Neuronal stem cell (in vitro differentiated cells): ENCODE results near the gene AGTR1.

Experiments used
- DNase-seq: peaks from one replicate; pipeline ENCODE4 v3.0.0-alpha.2; 2013; ENCODE audit warnings: low spot score
- H2AFZ ChIP-seq: one replicate; pipeline ENCODE4 v1.6.1; 2013; ENCODE audit warnings: mild to moderate bottlenecking, low read length, inconsistent platforms
- H2AK5ac ChIP-seq: 2 replicates; pipeline ENCODE4 v1.6.1; 2013; ENCODE audit warnings: low read depth, mild to moderate bottlenecking, inconsistent platforms, low read length, moderate library complexity, mixed read lengths
- H2BK120ac ChIP-seq: 2 replicates; pipeline ENCODE4 v1.6.1; 2013; ENCODE audit warnings: low read depth, mild to moderate bottlenecking, inconsistent platforms, low read length, moderate library complexity, mixed read lengths
- H2BK12ac ChIP-seq: one replicate; pipeline ENCODE4 v1.6.1; 2013; ENCODE audit warnings: low read length, inconsistent platforms
- H2BK15ac ChIP-seq: 2 replicates; pipeline ENCODE4 v1.6.1; 2013; ENCODE audit warnings: mild to moderate bottlenecking, low read length, inconsistent platforms, mixed read lengths
- H2BK5ac ChIP-seq: one replicate; pipeline ENCODE4 v1.6.1; 2013; ENCODE audit warnings: inconsistent platforms, mild to moderate bottlenecking, low read length, moderate library complexity
- H3K14ac ChIP-seq: one replicate; pipeline ENCODE4 v1.6.1; 2013; ENCODE audit warnings: low read length, inconsistent platforms
- H3K18ac ChIP-seq: 2 replicates; pipeline ENCODE4 v1.6.1; 2013; ENCODE audit warnings: low read length, inconsistent platforms
- H3K23ac ChIP-seq: 2 replicates; pipeline ENCODE4 v1.6.1; 2013; ENCODE audit warnings: low read depth, mild to moderate bottlenecking, mixed read lengths, low read length, inconsistent platforms; ENCODE audit not compliant: poor library complexity
- H3K27ac ChIP-seq: replicated peaks from 3 replicates; pipeline ENCODE4 v1.5.1; 2013; ENCODE audit warnings: low read length, inconsistent platforms
- H3K27me3 ChIP-seq, 3 experiments: 2 replicates each; pipeline ENCODE4 v1.6.1; 2013; ENCODE audit warnings: low read length in 3 of 3, mild to moderate bottlenecking in 2 of 3, inconsistent platforms in 1 of 3, low read depth in 1 of 3, mixed read lengths in 1 of 3, moderate library complexity in 1 of 3; ENCODE audit not compliant: control insufficient read depth in 3 of 3, insufficient read depth in 3 of 3
- H3K36me3 ChIP-seq, 2 donors: replicated peaks in 1 of 2; 2 replicates each; pipeline ENCODE4 v1.6.1; 2013; ENCODE audit warnings: low read length in 2 of 2; ENCODE audit not compliant: control insufficient read depth in 2 of 2, insufficient read depth in 2 of 2
- H3K4ac ChIP-seq: 2 replicates; pipeline ENCODE4 v1.6.1; 2013; ENCODE audit warnings: inconsistent platforms, mild to moderate bottlenecking, low read length, moderate library complexity
- H3K4me1 ChIP-seq, 2 donors: 1 replicate in 1 of 2; 2 replicates in 1 of 2; pipeline ENCODE4 v1.6.1; 2013; ENCODE audit warnings: low read length in 2 of 2, low read depth in 1 of 2; ENCODE audit not compliant: control insufficient read depth in 2 of 2, insufficient read depth in 1 of 2
- H3K4me2 ChIP-seq: one replicate; pipeline ENCODE4 v1.6.1; 2013; ENCODE audit warnings: mild to moderate bottlenecking, low read length, inconsistent platforms; ENCODE audit not compliant: insufficient read depth, poor library complexity, severe bottlenecking
- H3K4me3 ChIP-seq, 2 donors: 2 replicates each; pipeline ENCODE4 v1.5.1; 2013; ENCODE audit warnings: low read length in 2 of 2, mild to moderate bottlenecking in 2 of 2, inconsistent platforms in 1 of 2, moderate library complexity in 1 of 2
- H3K79me1 ChIP-seq: one replicate; pipeline ENCODE4 v1.6.1; 2013; ENCODE audit warnings: low read depth, mild to moderate bottlenecking, inconsistent platforms, low read length, moderate library complexity
- H3K9ac ChIP-seq: one replicate; pipeline ENCODE4 v1.6.1; 2013; ENCODE audit warnings: mild to moderate bottlenecking, low read depth, low read length, inconsistent platforms; ENCODE audit not compliant: poor library complexity
- H3K9me3 ChIP-seq, 2 donors: replicated peaks in 1 of 2; 2 replicates each; pipeline versions ENCODE3 to v1.6.1; 2013; ENCODE audit warnings: low read length in 2 of 2, mild to moderate bottlenecking in 2 of 2, inconsistent platforms in 1 of 2, low read depth in 1 of 2, mixed read lengths in 1 of 2, moderate library complexity in 1 of 2; ENCODE audit not compliant: control insufficient read depth in 2 of 2, insufficient read depth in 1 of 2
- H4K8ac ChIP-seq: one replicate; pipeline ENCODE4 v1.6.1; 2013; ENCODE audit warnings: low read depth, mild to moderate bottlenecking, inconsistent platforms, low read length, moderate library complexity
- H4K91ac ChIP-seq: one replicate; pipeline ENCODE4 v1.6.1; 2013; ENCODE audit warnings: low read length, low read depth, mild to moderate bottlenecking, inconsistent platforms; ENCODE audit not compliant: poor library complexity
- WGBS, 2 donors: extraction: QIAGEN DNeasy Blood & Tissue Kit; methylation state at CpG; one replicate each; pipeline ENCODE4 v1.1.7; 2013; ENCODE audit warnings: missing lambda C conversion rate in 2 of 2, mixed read lengths in 1 of 2; ENCODE audit not compliant: insufficient read length in 2 of 2, insufficient replicate concordance in 1 of 2; ENCODE audit errors: extremely low coverage in 2 of 2; 5-methylcytosine and 5-hydroxymethylcytosine counted together

AGTR1 gene

GRCh38 chr3:148718982-148719862 is 21.5 kb downstream of the AGTR1 start:
- no peaks in the 10 kb centered on the region for H3K36me3 ChIP-seq
- no peak overlapping the region for H2BK120ac ChIP-seq
- H2BK15ac ChIP-seq = no peak overlapping the region
- no peak overlapping the region for H3K4ac ChIP-seq
- DNase-seq = no peak
- no peak overlapping the region for H3K4me2 ChIP-seq
- H2AFZ ChIP-seq = no peak overlapping the region
- H3K27ac ChIP-seq = no peak overlapping the region
- H2BK12ac ChIP-seq = no peak overlapping the region
- no CpG with 5 or more reads among the region's 7 CpGs for WGBS, 2 donors
- H3K4me1 ChIP-seq = peaks cover 0 to 4% of the 10 kb centered on the region in 2 donors
- H3K14ac ChIP-seq = no peak overlapping the region
- H3K18ac ChIP-seq = no peak overlapping the region
- no peak overlapping the region for H3K4me3 ChIP-seq
- no peak overlapping the region for H2AK5ac ChIP-seq
- H3K23ac ChIP-seq = no peak overlapping the region
- no peaks in the 10 kb centered on the region for H3K9me3 ChIP-seq
- no peak overlapping the region for H3K9ac ChIP-seq
- H2BK5ac ChIP-seq = no peak overlapping the region
- H3K79me1 ChIP-seq = no peaks in the 10 kb centered on the region
- no peak overlapping the region for H4K91ac ChIP-seq
- no peaks in the 10 kb centered on the region for H3K27me3 ChIP-seq
- no peak overlapping the region for H4K8ac ChIP-seq

- WGBS, 2 donors = no CpG with 5 or more reads among the region's 2 CpGs
- Histone ChIP-seq H2BK5ac (no peak overlapping the region), H2BK12ac (no peak overlapping the region), H3K23ac (no peak overlapping the region), H3K9me3 (no peaks in the 10 kb centered on the region), H3K4me2 (no peak overlapping the region), H4K91ac (no peak overlapping the region), H3K4ac (no peak overlapping the region), H3K9ac (no peak overlapping the region), H3K4me3 (no peak overlapping the region), H4K8ac (no peak overlapping the region), H3K4me1 (peaks cover 0 to 4% of the 10 kb centered on the region in 2 donors), H3K18ac (no peak overlapping the region), H3K36me3 (no peaks in the 10 kb centered on the region), H2AK5ac (no peak overlapping the region), H2AFZ (no peak overlapping the region), H3K14ac (no peak overlapping the region), H2BK15ac (no peak overlapping the region), H3K27ac (no peak overlapping the region), H3K79me1 (no peaks in the 10 kb centered on the region), H2BK120ac (no peak overlapping the region), H3K27me3 (no peaks in the 10 kb centered on the region)
- DNase-seq = no peak
Observed at GRCh38 chr3:148720873-148721272, 23.2 kb downstream of the AGTR1 start.

- Histone ChIP-seq H2BK120ac (no peak overlapping the region), H2BK12ac (no peak overlapping the region), H3K27ac (no peak overlapping the region), H3K9me3 (no peaks in the 10 kb centered on the region), H2AFZ (peak overlapping the region; percentile 58), H3K36me3 (no peaks in the 10 kb centered on the region), H4K8ac (no peak overlapping the region), H3K9ac (no peak overlapping the region), H3K4me1 (peaks cover 0 to 7% of the 10 kb centered on the region in 2 donors), H2BK5ac (no peak overlapping the region), H3K79me1 (no peaks in the 10 kb centered on the region), H3K18ac (no peak overlapping the region), H4K91ac (no peak overlapping the region), H3K14ac (no peak overlapping the region), H3K4me3 (no peak overlapping the region), H3K4me2 (no peak overlapping the region), H2BK15ac (no peak overlapping the region), H2AK5ac (no peak overlapping the region), H3K27me3 (no peaks in the 10 kb centered on the region), H3K23ac (no peak overlapping the region), H3K4ac (no peak overlapping the region)
- no CpG with 5 or more reads among the region's 4 CpGs for WGBS, 2 donors
- no peak for DNase-seq
Observed at GRCh38 chr3:148723631-148724030, 25.9 kb downstream of the AGTR1 start.

GRCh38 chr3:148727231-148727630 is 29.5 kb downstream of the AGTR1 start:
- H2AFZ ChIP-seq = peak overlapping the region; percentile 82
- peaks cover 0 to 7% of the 10 kb centered on the region in 2 donors for H3K4me1 ChIP-seq
- H3K4ac ChIP-seq = no peak overlapping the region
- H3K14ac ChIP-seq = no peak overlapping the region
- H2BK5ac ChIP-seq = no peak overlapping the region
- no peaks in the 10 kb centered on the region for H3K36me3 ChIP-seq
- no peak overlapping the region for H3K23ac ChIP-seq
- WGBS, 2 donors = no CpG with 5 or more reads among the region's 5 CpGs
- H3K4me2 ChIP-seq = no peak overlapping the region
- no peak overlapping the region for H4K8ac ChIP-seq
- H2BK120ac ChIP-seq = no peak overlapping the region
- H3K9ac ChIP-seq = no peak overlapping the region
- H3K27me3 ChIP-seq = no peaks in the 10 kb centered on the region
- H3K18ac ChIP-seq = no peak overlapping the region
- DNase-seq = peak; percentile 31
- H3K79me1 ChIP-seq = no peaks in the 10 kb centered on the region
- no peak overlapping the region for H2BK15ac ChIP-seq
- H3K9me3 ChIP-seq = no peaks in the 10 kb centered on the region
- H3K27ac ChIP-seq = no peak overlapping the region
- H2AK5ac ChIP-seq = no peak overlapping the region
- H3K4me3 ChIP-seq = no peak overlapping the region
- H2BK12ac ChIP-seq = no peak overlapping the region
- H4K91ac ChIP-seq = no peak overlapping the region
